ENCODE results near the gene MOB3A. TPM values are rescaled to one million over a fixed set of nuclear protein-coding genes. Genes with fewer than 3 reads are reported as not detected.

MOB3A gene
- total and polyA plus RNA-seq, 2 experiments from 2014 or later = 15.7 to 25.1 TPM

- no peak overlapping the region for H3K4me2 ChIP-seq
- no peaks in the 10 kb centered on the region for H3K79me2 ChIP-seq
- H2AFZ ChIP-seq = no peak overlapping the region
- TF ChIP-seq EZH2phosphoT487 (IDR thresholded peaks at IDR 0.05; ENCODE audit: low read depth, severe bottlenecking, unreplicated experiment) (no peak), EZH2 (IDR thresholded peaks at IDR 0.05; ENCODE audit: borderline replicate concordance) (no peak), CTCF (IDR thresholded peaks at IDR 0.05; ENCODE audit: poor library complexity) (no peak)
- no peaks in the 10 kb centered on the region for H3K27me3 ChIP-seq
- DNase-seq (ENCODE audit: low spot score) = no peak
- H3K4me3 ChIP-seq = no peak overlapping the region
- peaks cover 15% of the 10 kb centered on the region for H3K4me1 ChIP-seq (ENCODE audit: insufficient read depth)
- 78% methylated on average over 9 of the region's 9 CpGs for WGBS (ENCODE audit: low lambda C conversion rate, missing lambda C conversion rate)
- no peaks in the 10 kb centered on the region for H3K36me3 ChIP-seq (replicated peaks; ENCODE audit: insufficient read depth, low read depth)
- H3K9me2 ChIP-seq (replicated peaks; ENCODE audit: insufficient read depth) = no peaks in the 10 kb centered on the region
- no peak overlapping the region for H3K27ac ChIP-seq
- no peaks in the 10 kb centered on the region for H4K20me1 ChIP-seq (ENCODE audit: insufficient read depth, poor library complexity, severe bottlenecking)
- H3K9me3 ChIP-seq (ENCODE audit: low read depth) = no peaks in the 10 kb centered on the region
Observed at GRCh38 chr19:2033825-2034159, 62.3 kb downstream of the MOB3A start.

- Histone ChIP-seq H3K79me2 (no peaks in the 10 kb centered on the region), H2AFZ (no peak overlapping the region), H3K27ac (no peak overlapping the region), H3K9me2 (replicated peaks; ENCODE audit: insufficient read depth) (no peaks in the 10 kb centered on the region), H3K4me3 (no peak overlapping the region), H3K36me3 (replicated peaks; ENCODE audit: insufficient read depth, low read depth) (no peaks in the 10 kb centered on the region), H3K9me3 (ENCODE audit: low read depth) (no peaks in the 10 kb centered on the region), H3K4me2 (no peak overlapping the region), H3K4me1 (ENCODE audit: insufficient read depth) (peaks cover 15% of the 10 kb centered on the region), H4K20me1 (ENCODE audit: insufficient read depth, poor library complexity, severe bottlenecking) (no peaks in the 10 kb centered on the region), H3K27me3 (no peaks in the 10 kb centered on the region)
- TF ChIP-seq CTCF (IDR thresholded peaks at IDR 0.05; ENCODE audit: poor library complexity) (no peak), EZH2 (IDR thresholded peaks at IDR 0.05; ENCODE audit: borderline replicate concordance) (no peak), EZH2phosphoT487 (IDR thresholded peaks at IDR 0.05; ENCODE audit: low read depth, severe bottlenecking, unreplicated experiment) (no peak)
- WGBS (ENCODE audit: low lambda C conversion rate, missing lambda C conversion rate) = 92% methylated on average over 6 of the region's 6 CpGs
- DNase-seq (ENCODE audit: low spot score) = no peak
Observed at GRCh38 chr19:2033115-2033824, 62.9 kb downstream of the MOB3A start.

GRCh38 chr19:2032296-2032941 is 63.7 kb downstream of the MOB3A start:
- no peak overlapping the region for H3K4me3 ChIP-seq
- H3K4me2 ChIP-seq = peak overlapping the region; percentile 61
- DNase-seq (ENCODE audit: low spot score) = peak; percentile 78
- H3K27me3 ChIP-seq = no peaks in the 10 kb centered on the region
- H3K9me3 ChIP-seq (ENCODE audit: low read depth) = no peaks in the 10 kb centered on the region
- peak overlapping the region; percentile 86 for H3K27ac ChIP-seq
- peaks cover 15% of the 10 kb centered on the region for H3K4me1 ChIP-seq (ENCODE audit: insufficient read depth)
- H2AFZ ChIP-seq = no peak overlapping the region
- H4K20me1 ChIP-seq (ENCODE audit: insufficient read depth, poor library complexity, severe bottlenecking) = no peaks in the 10 kb centered on the region
- H3K79me2 ChIP-seq = no peaks in the 10 kb centered on the region
- 60% methylated on average over 16 of the region's 19 CpGs for WGBS (ENCODE audit: low lambda C conversion rate, missing lambda C conversion rate)
- H3K9me2 ChIP-seq (replicated peaks; ENCODE audit: insufficient read depth) = no peaks in the 10 kb centered on the region
- TF ChIP-seq EZH2phosphoT487 (IDR thresholded peaks at IDR 0.05; ENCODE audit: low read depth, severe bottlenecking, unreplicated experiment) = no peak
- TF ChIP-seq EZH2 (IDR thresholded peaks at IDR 0.05; ENCODE audit: borderline replicate concordance) = no peak
- no peak for TF ChIP-seq CTCF (IDR thresholded peaks at IDR 0.05; ENCODE audit: poor library complexity)
- H3K36me3 ChIP-seq (replicated peaks; ENCODE audit: insufficient read depth, low read depth) = no peaks in the 10 kb centered on the region
